Ishikawa (cell line): ENCODE results near the gene HMGN4.
A peak's percentile ranks its signal among the peaks of the same experiment; 100 is the strongest.

Source experiments
- CEBPB ChIP-seq: IDR thresholded peaks from 2 replicates; pipeline ENCODE4 v1.6.1; 2012
- CREB1 ChIP-seq: IDR thresholded peaks from 2 replicates; pipeline ENCODE4 v1.6.1; 2012; ENCODE audit warnings: low read depth
- EGR1 ChIP-seq: IDR thresholded peaks from 2 replicates; pipeline ENCODE4 v1.6.1; 2012
- EP300 ChIP-seq: IDR thresholded peaks from 2 replicates; pipeline ENCODE4 v1.6.1; 2012; ENCODE audit warnings: borderline replicate concordance
- FOXM1 ChIP-seq: IDR thresholded peaks from 2 replicates; pipeline ENCODE4 v1.6.1; 2012; ENCODE audit warnings: low read depth, borderline replicate concordance
- NFIC ChIP-seq: IDR thresholded peaks from 2 replicates; pipeline ENCODE4 v1.6.1; 2012
- RAD21 ChIP-seq: IDR thresholded peaks from 2 replicates; pipeline ENCODE4 v1.6.1; 2012; ENCODE audit warnings: low read depth
- TAF1 ChIP-seq: IDR thresholded peaks from 2 replicates; pipeline ENCODE4 v1.6.1; 2012; ENCODE audit warnings: low read depth, mild to moderate bottlenecking
- TCF12 ChIP-seq: IDR thresholded peaks from 2 replicates; pipeline ENCODE4 v1.6.1; 2012; ENCODE audit warnings: low read depth
- TEAD4 ChIP-seq: IDR thresholded peaks from 2 replicates; pipeline ENCODE4 v1.6.1; 2012
- YY1 ChIP-seq: IDR thresholded peaks from 2 replicates; pipeline ENCODE4 v1.6.1; 2012; ENCODE audit warnings: low read depth
- ZBTB7A ChIP-seq: IDR thresholded peaks from 2 replicates; pipeline ENCODE4 v1.6.1; 2012; ENCODE audit warnings: low read depth
- TF ChIP-seq, protein P1 (sequence below): IDR thresholded peaks from 2 replicates; pipeline ENCODE4 v1.6.1; 2012; ENCODE audit warnings: low read depth, mild to moderate bottlenecking
- TF ChIP-seq, protein P2 (sequence below): IDR thresholded peaks from 2 replicates; pipeline ENCODE4 v1.6.1; 2012
- TF ChIP-seq, protein P3 (sequence below): IDR thresholded peaks from 2 replicates; pipeline ENCODE4 v1.6.1; 2012

HMGN4 gene

DNA sequence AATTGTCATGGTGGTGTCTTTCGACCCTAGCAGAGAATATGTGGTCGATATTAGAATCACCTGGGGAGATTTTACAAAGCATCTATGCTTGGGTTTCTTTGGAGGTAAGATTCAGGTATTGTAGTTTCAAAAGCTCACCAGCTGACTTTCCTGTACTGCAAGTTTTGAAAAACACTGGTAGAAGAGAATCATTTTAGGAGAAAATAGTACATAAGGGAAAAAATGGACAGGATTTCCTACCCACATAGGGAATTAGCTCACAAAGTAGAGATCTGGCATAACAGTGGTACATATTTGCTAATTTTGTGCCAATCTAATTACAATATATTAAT is 31.2 kb downstream of the HMGN4 start:
- no peak for TF ChIP-seq CREB1
- no peak for TF ChIP-seq RAD21

DNA sequence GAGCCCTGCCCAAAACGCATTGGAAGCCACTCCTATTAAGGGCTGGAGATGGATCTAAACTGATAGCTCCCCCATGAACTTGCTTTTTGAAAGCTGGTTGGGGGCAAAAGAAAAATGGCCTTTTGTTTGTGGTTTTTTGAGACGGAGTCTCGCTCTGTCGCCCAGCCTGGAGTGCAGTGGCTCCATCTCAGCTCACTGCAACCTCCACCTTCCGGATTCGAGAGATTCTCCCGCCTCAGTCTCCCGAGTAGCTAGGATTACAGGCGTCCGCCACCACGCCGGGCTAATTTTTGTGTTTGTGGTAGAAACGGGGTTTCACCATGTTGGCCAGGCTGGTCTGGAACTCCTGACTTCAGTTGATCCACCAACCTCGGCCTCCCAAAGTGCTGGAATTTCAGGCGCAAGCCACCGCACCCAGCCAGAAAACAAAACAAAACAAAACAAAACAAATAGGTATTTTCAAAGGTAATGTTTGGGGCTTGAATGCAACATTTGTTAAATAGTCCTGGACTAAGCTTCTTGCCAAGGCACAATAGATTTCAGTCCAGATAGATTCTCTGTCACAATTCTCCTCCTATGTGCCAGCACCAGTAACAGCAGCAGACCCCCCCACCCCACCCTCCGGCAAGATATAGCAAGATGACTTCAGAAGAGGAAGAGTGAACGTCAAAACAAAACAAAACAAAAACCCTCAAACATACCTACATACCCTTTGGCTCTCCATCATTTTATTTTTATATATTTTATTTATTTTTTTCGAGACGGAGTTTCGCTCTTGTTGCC is 32.1 kb downstream of the HMGN4 start:
- TF ChIP-seq TAF1 (no peak), EGR1 (no peak), CREB1 (no peak), TEAD4 (no peak), ZBTB7A (no peak), RAD21 (no peak)
- TF ChIP-seq, protein P1, sequence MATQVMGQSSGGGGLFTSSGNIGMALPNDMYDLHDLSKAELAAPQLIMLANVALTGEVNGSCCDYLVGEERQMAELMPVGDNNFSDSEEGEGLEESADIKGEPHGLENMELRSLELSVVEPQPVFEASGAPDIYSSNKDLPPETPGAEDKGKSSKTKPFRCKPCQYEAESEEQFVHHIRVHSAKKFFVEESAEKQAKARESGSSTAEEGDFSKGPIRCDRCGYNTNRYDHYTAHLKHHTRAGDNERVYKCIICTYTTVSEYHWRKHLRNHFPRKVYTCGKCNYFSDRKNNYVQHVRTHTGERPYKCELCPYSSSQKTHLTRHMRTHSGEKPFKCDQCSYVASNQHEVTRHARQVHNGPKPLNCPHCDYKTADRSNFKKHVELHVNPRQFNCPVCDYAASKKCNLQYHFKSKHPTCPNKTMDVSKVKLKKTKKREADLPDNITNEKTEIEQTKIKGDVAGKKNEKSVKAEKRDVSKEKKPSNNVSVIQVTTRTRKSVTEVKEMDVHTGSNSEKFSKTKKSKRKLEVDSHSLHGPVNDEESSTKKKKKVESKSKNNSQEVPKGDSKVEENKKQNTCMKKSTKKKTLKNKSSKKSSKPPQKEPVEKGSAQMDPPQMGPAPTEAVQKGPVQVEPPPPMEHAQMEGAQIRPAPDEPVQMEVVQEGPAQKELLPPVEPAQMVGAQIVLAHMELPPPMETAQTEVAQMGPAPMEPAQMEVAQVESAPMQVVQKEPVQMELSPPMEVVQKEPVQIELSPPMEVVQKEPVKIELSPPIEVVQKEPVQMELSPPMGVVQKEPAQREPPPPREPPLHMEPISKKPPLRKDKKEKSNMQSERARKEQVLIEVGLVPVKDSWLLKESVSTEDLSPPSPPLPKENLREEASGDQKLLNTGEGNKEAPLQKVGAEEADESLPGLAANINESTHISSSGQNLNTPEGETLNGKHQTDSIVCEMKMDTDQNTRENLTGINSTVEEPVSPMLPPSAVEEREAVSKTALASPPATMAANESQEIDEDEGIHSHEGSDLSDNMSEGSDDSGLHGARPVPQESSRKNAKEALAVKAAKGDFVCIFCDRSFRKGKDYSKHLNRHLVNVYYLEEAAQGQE: no peak
- TF ChIP-seq, protein P2, sequence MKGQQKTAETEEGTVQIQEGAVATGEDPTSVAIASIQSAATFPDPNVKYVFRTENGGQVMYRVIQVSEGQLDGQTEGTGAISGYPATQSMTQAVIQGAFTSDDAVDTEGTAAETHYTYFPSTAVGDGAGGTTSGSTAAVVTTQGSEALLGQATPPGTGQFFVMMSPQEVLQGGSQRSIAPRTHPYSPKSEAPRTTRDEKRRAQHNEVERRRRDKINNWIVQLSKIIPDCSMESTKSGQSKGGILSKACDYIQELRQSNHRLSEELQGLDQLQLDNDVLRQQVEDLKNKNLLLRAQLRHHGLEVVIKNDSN: no peak

DNA sequence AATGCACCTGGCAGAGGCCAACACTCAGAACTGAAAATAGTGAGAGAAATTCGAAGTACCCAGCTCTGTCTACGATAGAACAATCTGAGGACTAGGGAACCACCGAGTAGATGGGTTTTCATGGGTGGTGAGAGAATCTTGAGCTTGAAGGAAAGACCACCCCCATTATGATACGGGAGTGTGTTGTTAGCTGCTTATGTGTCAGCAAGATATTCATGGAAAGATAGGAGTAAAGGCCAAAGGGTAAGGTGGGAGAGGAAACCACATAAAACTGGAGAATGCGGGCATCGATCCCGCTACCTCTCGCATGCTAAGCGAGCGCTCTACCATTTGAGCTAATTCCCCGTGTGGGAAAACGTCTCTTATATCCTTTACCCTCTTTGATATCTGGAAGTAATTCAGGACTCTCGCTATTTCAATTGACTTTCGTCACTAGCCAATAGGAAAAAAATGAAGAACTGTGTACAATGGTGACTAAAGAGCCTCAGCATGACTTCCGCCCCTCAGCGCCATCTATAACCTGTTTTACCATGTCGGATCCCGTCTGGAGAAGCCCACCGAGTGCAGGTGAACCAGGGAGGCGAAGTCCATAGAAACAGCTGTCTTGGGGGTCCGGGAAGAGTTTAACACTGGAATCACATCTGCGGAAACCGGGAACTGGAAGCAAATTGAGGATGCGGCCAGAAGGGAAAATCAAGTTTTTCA is 33.6 kb downstream of the HMGN4 start:
- TF ChIP-seq EP300: no peak
- TF ChIP-seq, protein P1: no peak
- TF ChIP-seq CEBPB: 0 out of 2 replicates have a peak, but pooled peaks have one; percentile 5
- no peak for TF ChIP-seq EGR1
- no peak for TF ChIP-seq CREB1
- TF ChIP-seq FOXM1: no peak
- TF ChIP-seq TEAD4: peak; percentile 90
- TF ChIP-seq NFIC: no peak
- TF ChIP-seq, protein P2: no peak
- no peak; the same call in 1 of the 2 replicates for TF ChIP-seq YY1
- TF ChIP-seq TAF1: no peak
- TF ChIP-seq TCF12: no peak
- TF ChIP-seq RAD21: no peak
- TF ChIP-seq, protein P3, sequence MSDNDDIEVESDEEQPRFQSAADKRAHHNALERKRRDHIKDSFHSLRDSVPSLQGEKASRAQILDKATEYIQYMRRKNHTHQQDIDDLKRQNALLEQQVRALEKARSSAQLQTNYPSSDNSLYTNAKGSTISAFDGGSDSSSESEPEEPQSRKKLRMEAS: no peak
- peak; percentile 44; the same call in 1 of the 2 replicates for TF ChIP-seq ZBTB7A

DNA sequence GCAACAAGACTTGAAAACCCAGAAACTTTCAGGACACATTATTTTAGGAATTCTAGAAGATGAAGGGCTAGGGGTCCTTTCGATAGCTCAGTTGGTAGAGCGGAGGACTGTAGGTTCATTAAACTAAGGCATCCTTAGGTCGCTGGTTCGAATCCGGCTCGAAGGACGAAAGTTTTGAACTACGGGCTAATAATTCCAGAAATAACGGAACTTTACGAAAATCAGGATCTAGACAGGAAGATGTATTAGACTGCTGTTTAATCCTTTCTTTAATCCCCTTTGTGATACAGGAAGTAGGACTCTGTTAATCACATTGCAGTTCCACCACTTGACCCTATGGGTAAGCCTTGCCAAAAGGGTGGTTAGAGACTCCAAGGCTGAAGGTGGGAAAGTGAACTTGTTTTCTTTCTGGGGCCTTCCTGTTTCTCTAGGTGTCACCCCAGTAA is 37.4 kb downstream of the HMGN4 start:
- TF ChIP-seq ZBTB7A (no peak), EGR1 (no peak), CREB1 (no peak), TEAD4 (no peak), TCF12 (no peak), RAD21 (no peak), YY1 (no peak), FOXM1 (no peak), NFIC (no peak), EP300 (no peak)
- TF ChIP-seq, protein P2: no peak
- TF ChIP-seq, protein P3: no peak
- TF ChIP-seq, protein P1: no peak
